ENCODE data around the gene ARHGEF16.

ARHGEF16 gene

GRCh38 chr1:3456449-3456963 lies 2.0 kb downstream of the ARHGEF16 start:
- TF ChIP-seq, protein P1, sequence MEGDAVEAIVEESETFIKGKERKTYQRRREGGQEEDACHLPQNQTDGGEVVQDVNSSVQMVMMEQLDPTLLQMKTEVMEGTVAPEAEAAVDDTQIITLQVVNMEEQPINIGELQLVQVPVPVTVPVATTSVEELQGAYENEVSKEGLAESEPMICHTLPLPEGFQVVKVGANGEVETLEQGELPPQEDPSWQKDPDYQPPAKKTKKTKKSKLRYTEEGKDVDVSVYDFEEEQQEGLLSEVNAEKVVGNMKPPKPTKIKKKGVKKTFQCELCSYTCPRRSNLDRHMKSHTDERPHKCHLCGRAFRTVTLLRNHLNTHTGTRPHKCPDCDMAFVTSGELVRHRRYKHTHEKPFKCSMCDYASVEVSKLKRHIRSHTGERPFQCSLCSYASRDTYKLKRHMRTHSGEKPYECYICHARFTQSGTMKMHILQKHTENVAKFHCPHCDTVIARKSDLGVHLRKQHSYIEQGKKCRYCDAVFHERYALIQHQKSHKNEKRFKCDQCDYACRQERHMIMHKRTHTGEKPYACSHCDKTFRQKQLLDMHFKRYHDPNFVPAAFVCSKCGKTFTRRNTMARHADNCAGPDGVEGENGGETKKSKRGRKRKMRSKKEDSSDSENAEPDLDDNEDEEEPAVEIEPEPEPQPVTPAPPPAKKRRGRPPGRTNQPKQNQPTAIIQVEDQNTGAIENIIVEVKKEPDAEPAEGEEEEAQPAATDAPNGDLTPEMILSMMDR (IDR thresholded peaks at IDR 0.05) = no peak
- Histone ChIP-seq H3K4me1 (peaks cover 5% of the 10 kb centered on the region), H3K27ac (no peak overlapping the region), H3K4me3 (ENCODE audit: low read depth, low read length) (no peak overlapping the region), H3K27me3 (ENCODE audit: control insufficient read depth, insufficient read depth, low read length) (no peaks in the 10 kb centered on the region), H3K9me3 (ENCODE audit: control insufficient read depth, low read length) (no peaks in the 10 kb centered on the region), H2AFZ (no peak overlapping the region), H3K4me2 (ENCODE audit: low read length) (no peak overlapping the region), H3K9ac (no peak overlapping the region), H3K36me3 (ENCODE audit: control insufficient read depth, insufficient read depth, low read length) (no peaks in the 10 kb centered on the region), H3K79me2 (no peaks in the 10 kb centered on the region)

DNA sequence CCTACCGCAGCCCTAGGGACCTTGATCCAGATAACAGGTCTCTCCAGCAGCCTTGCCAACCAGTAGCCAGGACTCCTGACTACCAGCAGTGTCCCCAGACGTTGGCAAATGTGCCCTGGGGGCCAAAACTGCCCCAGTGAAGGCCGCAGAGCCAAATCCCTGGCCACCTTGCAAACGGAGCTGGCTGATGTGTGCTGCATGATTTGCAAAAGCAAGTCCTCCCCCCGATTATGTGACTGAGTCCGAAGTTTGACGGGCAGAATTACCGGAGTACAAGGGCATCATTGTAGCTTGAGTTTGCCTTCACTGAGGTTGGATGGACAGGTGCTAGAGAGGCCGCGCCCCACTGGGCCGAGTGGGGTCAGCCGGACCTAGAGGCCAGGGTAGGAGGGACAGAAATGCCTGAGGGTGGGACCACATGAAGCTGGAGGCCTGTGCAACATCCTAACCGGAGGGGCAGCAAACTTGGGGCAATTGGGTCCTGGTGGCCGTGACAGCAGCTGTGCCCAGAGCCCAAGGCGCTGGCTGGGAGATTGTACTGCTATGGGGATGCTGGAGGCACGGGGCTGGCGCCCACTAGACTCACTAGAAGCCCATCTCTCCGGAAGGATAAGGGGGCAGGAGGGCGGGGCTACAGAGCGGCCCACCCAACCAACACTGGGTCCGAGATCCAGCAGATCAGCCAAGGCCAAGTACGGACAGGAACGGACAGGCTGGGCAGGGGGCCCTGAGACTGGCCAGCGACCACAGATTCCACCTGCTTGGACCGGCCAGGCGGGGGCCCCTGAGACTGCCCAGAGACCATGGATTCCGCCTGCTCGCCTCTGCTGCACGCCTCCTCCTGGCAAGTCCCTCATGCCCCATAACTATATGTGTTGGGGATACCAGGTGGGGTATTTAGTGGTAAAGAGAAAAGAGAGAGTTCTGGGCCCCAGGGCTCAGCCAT lies 2.8 kb downstream of the ARHGEF16 start:
- H3K4me2 ChIP-seq (ENCODE audit: low read length) = no peak overlapping the region
- H3K4me3 ChIP-seq (ENCODE audit: low read depth, low read length) = no peak overlapping the region
- no peaks in the 10 kb centered on the region for H3K36me3 ChIP-seq (ENCODE audit: control insufficient read depth, insufficient read depth, low read length)
- no peaks in the 10 kb centered on the region for H3K79me2 ChIP-seq
- no peaks in the 10 kb centered on the region for H3K9me3 ChIP-seq (ENCODE audit: control insufficient read depth, low read length)
- H3K27me3 ChIP-seq (ENCODE audit: control insufficient read depth, insufficient read depth, low read length) = no peaks in the 10 kb centered on the region
- no peak overlapping the region for H3K9ac ChIP-seq
- peaks cover 5% of the 10 kb centered on the region for H3K4me1 ChIP-seq
- H3K27ac ChIP-seq = no peak overlapping the region
- H2AFZ ChIP-seq = no peak overlapping the region
- TF ChIP-seq, protein P1 (IDR thresholded peaks at IDR 0.05) = no peak

DNA sequence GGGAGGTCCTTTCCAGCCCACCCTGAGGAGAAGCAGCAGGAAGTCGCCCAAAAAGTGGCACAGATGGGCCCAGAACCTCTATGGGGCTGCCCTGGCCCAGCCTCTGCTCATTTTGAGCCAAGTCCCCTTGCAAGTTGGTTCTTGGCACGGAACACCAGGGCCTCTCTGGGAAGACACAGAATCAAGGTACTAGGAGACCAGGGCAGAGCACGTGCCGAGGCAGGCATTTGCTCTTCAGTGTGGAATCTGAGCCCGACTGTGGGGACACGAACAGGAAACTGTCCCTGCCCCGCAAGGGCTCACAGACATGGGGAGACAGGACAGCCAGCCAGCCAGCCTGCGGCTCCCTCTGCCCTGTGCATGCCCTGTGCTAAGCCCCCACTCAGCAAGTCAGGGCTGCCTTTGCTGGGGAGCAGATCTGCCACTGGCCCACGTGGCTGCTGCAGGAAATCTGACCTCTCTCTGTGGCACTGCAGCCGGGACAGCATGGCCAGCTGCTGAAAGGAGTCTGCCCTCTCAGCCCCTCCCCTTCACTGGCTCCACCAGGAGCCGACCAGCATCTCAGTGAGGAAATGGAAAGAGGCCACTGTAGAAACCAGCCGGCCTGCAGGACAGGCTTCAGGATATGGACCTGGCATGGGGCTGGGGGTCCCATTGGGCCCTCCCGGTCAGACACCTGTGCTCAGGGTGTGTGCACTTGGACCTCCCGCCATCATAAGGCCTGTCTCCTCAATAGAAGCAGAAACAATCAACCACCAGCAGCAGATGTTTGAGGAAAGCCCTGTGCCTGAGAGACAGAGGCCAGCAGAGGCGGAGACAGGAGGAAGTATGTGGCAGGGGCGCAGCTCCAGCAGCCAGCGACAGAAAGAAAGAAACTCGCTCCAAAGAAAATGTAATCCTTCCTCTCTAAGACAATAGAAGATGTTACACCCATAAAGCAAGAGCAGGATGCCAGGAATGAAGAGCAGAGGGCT lies 3.7 kb downstream of the ARHGEF16 start:
- Histone ChIP-seq H3K4me2 (ENCODE audit: low read length) (no peak overlapping the region), H2AFZ (no peak overlapping the region), H3K27ac (no peak overlapping the region), H3K4me3 (ENCODE audit: low read depth, low read length) (no peak overlapping the region), H3K4me1 (peaks cover 5% of the 10 kb centered on the region), H3K9ac (no peak overlapping the region), H3K9me3 (ENCODE audit: control insufficient read depth, low read length) (no peaks in the 10 kb centered on the region), H3K79me2 (no peaks in the 10 kb centered on the region), H3K36me3 (ENCODE audit: control insufficient read depth, insufficient read depth, low read length) (no peaks in the 10 kb centered on the region), H3K27me3 (ENCODE audit: control insufficient read depth, insufficient read depth, low read length) (no peaks in the 10 kb centered on the region)
- TF ChIP-seq, protein P1 (IDR thresholded peaks at IDR 0.05) = no peak

- TF ChIP-seq, protein P1 (IDR thresholded peaks at IDR 0.05) = no peak
- no peak overlapping the region for H3K4me2 ChIP-seq (ENCODE audit: low read length)
- H3K79me2 ChIP-seq = no peaks in the 10 kb centered on the region
- no peak overlapping the region for H3K9ac ChIP-seq
- H3K36me3 ChIP-seq (ENCODE audit: control insufficient read depth, insufficient read depth, low read length) = no peaks in the 10 kb centered on the region
- H3K9me3 ChIP-seq (ENCODE audit: control insufficient read depth, low read length) = no peaks in the 10 kb centered on the region
- H3K27me3 ChIP-seq (ENCODE audit: control insufficient read depth, insufficient read depth, low read length) = no peaks in the 10 kb centered on the region
- no peaks in the 10 kb centered on the region for H3K4me1 ChIP-seq
- H2AFZ ChIP-seq = no peak overlapping the region
- no peak overlapping the region for H3K27ac ChIP-seq
- no peak overlapping the region for H3K4me3 ChIP-seq (ENCODE audit: low read depth, low read length)
These were observed 4.8 kb downstream of the ARHGEF16 start for GRCh38 chr1:3459051-3459908.
